ENCODE results near the gene ZNF502. TPM values are rescaled to one million over a fixed set of nuclear protein-coding genes. Genes with fewer than 3 reads are reported as not detected.

The ZNF502 gene
- total and polyA plus RNA-seq, 7 donors, result 2.1 to 7.1 (median 3.4) TPM

DNA sequence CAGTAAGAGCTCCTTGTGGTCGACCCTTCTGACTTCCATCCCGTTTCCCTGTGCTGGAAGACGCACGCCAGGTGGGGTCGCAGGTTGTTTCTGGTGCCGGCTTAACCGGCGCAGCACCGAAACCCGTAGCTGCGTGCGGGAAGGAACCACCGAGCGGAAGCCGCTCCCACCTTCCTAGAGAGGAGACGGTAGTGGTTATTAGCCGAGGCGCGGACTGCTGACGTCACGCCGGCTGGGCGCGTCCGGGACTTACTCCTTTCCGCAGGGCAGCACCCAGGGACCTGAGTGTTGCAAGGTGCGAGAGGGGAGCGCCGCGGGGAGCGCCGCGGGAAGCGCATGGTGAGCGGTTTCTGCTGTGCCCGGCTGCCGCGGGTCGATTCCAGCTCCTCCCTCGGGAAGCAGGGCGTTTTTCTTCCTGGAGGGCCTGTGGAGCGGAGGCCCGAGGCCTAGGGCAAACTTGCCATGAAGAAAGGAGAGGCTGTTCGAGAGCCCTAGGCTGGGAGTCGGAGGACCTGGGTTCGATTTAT, 17.0 kb downstream of the ZNF502 start, which contains the start of gene ZNF501:
TSS of gene ZNF501 (plus strand) at position 252 of the 527 bp plus-strand sequence. CDS start 4,787 bp downstream, outside the sequence.
- Histone ChIP-seq H3K4me1 (no peaks in the 10 kb centered on the region), H3K27me3 (ENCODE audit: insufficient read depth in 3 of 3, low read length in 2 of 3) (no peaks in the 10 kb centered on the region), H3K4me3 (peak within 1 kb of the TSS; percentile 77), H3K9me3 (peaks cover 78% of the 10 kb centered on the region), H3K36me3 (ENCODE audit: insufficient read depth in 1 of 2, low read depth in 1 of 2) (peaks cover 21 to 32% of the 10 kb centered on the region in 2 donors), H3K27ac (peak within 1 kb of the TSS; percentile 61)
- DNase-seq (peak; percentile 96 to 97), ATAC-seq (peak; percentile 99 to 100 (median 100))
- WGBS, 3 donors, result 0 to 1% (median 1%) methylated on average over 43 to 46 of the region's 46 CpGs
- no peak for TF ChIP-seq CTCF (IDR thresholded peaks at IDR 0.05)
- intact Hi-C loops (cut with DNase I), result loop anchor here (2.0 kb wide), 1 partner anchor 17 kb away; the partner anchor contains the start of gene ZNF502 (in 2 of the 2)

- Histone ChIP-seq H3K27ac (no peak overlapping the region), H3K36me3 (ENCODE audit: insufficient read depth in 1 of 2, low read depth in 1 of 2) (peaks cover 27 to 42% of the 10 kb centered on the region in 2 donors)
- no peak for TF ChIP-seq CTCF (IDR thresholded peaks at IDR 0.05)
Measured at GRCh38 chr3:44734646-44735168, 22.2 kb downstream of the ZNF502 start.

GRCh38 chr3:44761101-44761423, 48.6 kb downstream of the ZNF502 start:
- no peaks in the 10 kb centered on the region for H3K27me3 ChIP-seq (ENCODE audit: insufficient read depth in 3 of 3, low read length in 2 of 3)
- peaks cover 9% of the 10 kb centered on the region for H3K9me3 ChIP-seq
- peak overlapping the region; percentile 94 for H3K4me3 ChIP-seq
- 1 to 3% (median 1%) methylated on average over 15 of the region's 15 CpGs for WGBS, 3 donors
- peaks cover 7% of the 10 kb centered on the region for H3K4me1 ChIP-seq
- TF ChIP-seq CTCF (IDR thresholded peaks at IDR 0.05), result no peak
- DNase-seq, result no peak
- intact Hi-C loops (cut with DNase I), result loop anchor here in 1 of 2 donors (1.0 to 5.0 kb wide), 3 partner anchors 29 to 151 kb away; partner anchors contain the start of gene TMEM42
- H3K27ac ChIP-seq, result peak overlapping the region; percentile 89
- ATAC-seq, result peak in 2 of 4 donors; percentile 10 to 34
- H3K36me3 ChIP-seq (ENCODE audit: insufficient read depth in 1 of 2, low read depth in 1 of 2), result peaks cover 4 to 28% of the 10 kb centered on the region in 2 donors

More at GRCh38 chr3:44734646-44735168, 22.2 kb downstream of the ZNF502 start:
- no peak overlapping the region for H3K4me3 ChIP-seq
- ATAC-seq, result no peak
- no peak for DNase-seq
- no peaks in the 10 kb centered on the region for H3K27me3 ChIP-seq (ENCODE audit: insufficient read depth in 3 of 3, low read length in 2 of 3)
- intact Hi-C loops (cut with DNase I), result no loop called here
- H3K9me3 ChIP-seq, result peaks cover 88% of the 10 kb centered on the region
- H3K4me1 ChIP-seq, result no peaks in the 10 kb centered on the region
- WGBS, 3 donors, result 95 to 99% (median 98%) methylated on average over 3 of the region's 3 CpGs

GRCh38 chr3:44761424-44762169, 49.1 kb downstream of the ZNF502 start, which contains the start of the genes KIAA1143 and KIF15:
TSS of gene KIAA1143 (minus strand) at chr3:44761619. CDS start at chr3:44761602, 17 bp downstream.
TSS of gene KIF15 (plus strand) at chr3:44761794. CDS start at chr3:44761866, 72 bp downstream.
- peak within 1 kb of the TSS; percentile 89 for H3K27ac ChIP-seq
- H3K9me3 ChIP-seq, result peaks cover 9% of the 10 kb centered on the region
- DNase-seq (peak; percentile 96 to 98), ATAC-seq (peak; percentile 100)
- 0 to 1% (median 1%) methylated on average over 64 of the region's 64 CpGs for WGBS, 3 donors
- peak within 1 kb of the TSS; percentile 94 for H3K4me3 ChIP-seq
- H3K27me3 ChIP-seq (ENCODE audit: insufficient read depth in 3 of 3, low read length in 2 of 3), result no peaks in the 10 kb centered on the region
- peaks cover 4 to 24% of the 10 kb centered on the region in 2 donors for H3K36me3 ChIP-seq (ENCODE audit: insufficient read depth in 1 of 2, low read depth in 1 of 2)
- no peak for TF ChIP-seq CTCF (IDR thresholded peaks at IDR 0.05)
- intact Hi-C loops (cut with DNase I), result loop anchor here in 1 of 2 donors (1.0 to 5.0 kb wide), 3 partner anchors 29 to 151 kb away; partner anchors contain the start of gene TMEM42
- H3K4me1 ChIP-seq, result peaks cover 7% of the 10 kb centered on the region

All from psoas muscle (tissue), 8 donors.